Gastrocnemius medialis (tissue), 4 donors: ENCODE results near the gene SIN3A.

Source experiments
- CTCF ChIP-seq, 5 experiments: fragments of 450-650 bp in 3 of 5; fragments of 200-600 bp in 2 of 5; sonication (generic) in 2 of 5; IDR thresholded peaks in 4 of 5; conservative IDR thresholded peaks in 1 of 5; 1 replicate in 4 of 5; 2 replicates in 1 of 5; pipeline ENCODE4 v1.5.1; 2016 to 2019; ENCODE audit warnings: antibody characterized with exemption in 5 of 5, mild to moderate bottlenecking in 3 of 5, moderate library complexity in 3 of 5
- POLR2A ChIP-seq, 2 donors: fragments of 450-650 bp; IDR thresholded peaks; one replicate each; pipeline ENCODE4 v1.6.1; 2017; ENCODE audit warnings: antibody characterized with exemption in 2 of 2, mild to moderate bottlenecking in 2 of 2, moderate library complexity in 2 of 2

DNA sequence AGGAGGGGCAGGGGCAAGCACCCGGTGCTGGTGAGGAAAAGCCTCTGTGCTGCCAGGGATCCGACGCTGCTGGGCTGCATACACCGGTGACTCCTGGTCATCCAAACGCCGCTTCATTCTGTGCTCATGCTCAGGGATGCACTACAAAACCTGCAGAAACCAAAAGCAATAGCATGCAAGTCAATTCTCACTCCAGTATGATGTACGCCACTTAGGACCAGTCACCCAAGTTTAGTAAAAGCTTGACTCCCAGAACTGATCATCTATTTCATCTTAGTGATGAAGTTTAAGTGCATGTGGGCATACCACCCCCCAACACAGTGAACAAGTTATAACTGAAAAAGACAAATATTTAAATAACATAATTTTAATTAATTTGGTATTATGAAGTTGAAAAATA lies 21.2 kb downstream of the SIN3A start:
- TF ChIP-seq CTCF (IDR thresholded peaks at IDR 0.05 in 4 of 5, conservative IDR thresholded peaks at IDR 0.05 in 1 of 5) (no peak), POLR2A (IDR thresholded peaks at IDR 0.05) (no peak)
